Activated CD4-positive, alpha-beta T cell treated with anti-CD3 and anti-CD28 coated beads for 24 hours (primary cell): Measurements from ENCODE around the gene NUDT7.
A peak's percentile ranks its signal among the peaks of the same experiment; 100 is the strongest.

Experiments
- DNase-seq, 2 donors: peaks; one replicate each; pipeline ENCODE4 v3.0.0-alpha.2; 2020; ENCODE audit warnings: low read depth in 2 of 2

Gene NUDT7

GRCh38 chr16:77722309-77723107, at the start of gene NUDT7:
TSS of gene NUDT7 (plus strand) at chr16:77722514. CDS start at chr16:77722583, 69 bp downstream.
- DNase-seq, result peak; percentile 99 to 100

DNA sequence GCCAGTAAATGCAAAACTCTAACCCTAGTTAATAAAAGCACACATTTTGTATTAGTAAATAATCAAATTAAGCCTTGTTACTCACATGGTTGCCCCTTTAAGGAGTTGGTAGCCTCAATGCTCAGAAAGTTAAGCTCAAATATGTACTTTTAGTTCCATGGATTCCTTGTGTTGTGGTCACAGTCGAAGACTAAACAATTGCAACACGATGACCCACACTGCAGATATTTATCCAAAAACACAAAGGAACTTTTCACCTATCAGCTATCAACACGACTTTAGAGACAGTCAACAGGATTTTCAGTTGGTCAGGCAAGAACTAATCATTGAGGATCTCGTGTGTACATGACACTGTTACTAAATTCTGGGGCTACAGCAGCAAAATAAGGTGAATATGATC, 47.4 kb upstream of the NUDT7 start:
- DNase-seq, result no peak

- DNase-seq, result peak; percentile 9 to 52
Measured at GRCh38 chr16:77675464-77676324, 46.6 kb upstream of the NUDT7 start.

DNA sequence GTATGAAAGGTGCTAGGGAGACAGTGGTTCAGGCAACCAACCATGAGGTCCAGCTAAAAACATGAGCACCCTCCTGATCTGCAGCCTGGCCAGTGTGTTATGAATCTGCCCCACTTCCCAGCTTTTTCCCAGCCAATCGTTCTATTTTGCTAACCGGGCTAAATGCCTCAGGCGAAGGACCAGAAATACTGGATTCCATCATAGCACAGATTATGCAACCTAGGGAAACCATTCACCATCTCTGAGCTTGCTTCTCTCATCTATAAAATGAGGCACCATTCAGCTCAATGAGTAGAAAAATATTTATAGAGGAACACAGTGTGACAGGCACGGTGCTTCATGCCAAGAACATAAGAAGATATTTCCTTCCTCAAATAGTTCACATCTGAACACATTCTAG, 45.2 kb upstream of the NUDT7 start:
- no peak for DNase-seq

- no peak for DNase-seq
Measured at GRCh38 chr16:77679391-77679790, 42.9 kb upstream of the NUDT7 start.

- no peak for DNase-seq
Measured at GRCh38 chr16:77679901-77680300, 42.4 kb upstream of the NUDT7 start.

DNA sequence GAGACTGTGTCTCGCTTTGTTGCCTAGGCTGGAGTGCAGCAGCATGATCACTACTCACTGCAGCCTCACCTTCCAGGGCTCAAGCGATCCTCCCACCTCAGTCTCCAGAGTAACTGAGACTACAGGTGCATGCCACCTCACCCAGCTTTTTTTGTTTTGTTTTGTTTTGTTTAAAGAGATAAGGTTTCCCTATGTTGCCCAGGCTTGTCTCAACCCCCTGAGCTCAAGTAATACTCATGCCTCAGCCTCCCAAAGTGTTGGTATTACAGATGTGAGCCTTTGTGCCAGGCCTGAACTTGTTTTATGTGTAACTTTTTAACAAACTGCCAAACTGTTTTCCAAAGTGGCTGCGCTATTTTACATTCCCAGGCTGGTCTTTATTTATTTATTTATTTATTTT, 41.8 kb upstream of the NUDT7 start:
- no peak for DNase-seq

- no peak for DNase-seq
Measured at GRCh38 chr16:77682586-77682985, 39.7 kb upstream of the NUDT7 start.

GRCh38 chr16:77683397-77684180, 38.7 kb upstream of the NUDT7 start:
- no peak for DNase-seq

DNA sequence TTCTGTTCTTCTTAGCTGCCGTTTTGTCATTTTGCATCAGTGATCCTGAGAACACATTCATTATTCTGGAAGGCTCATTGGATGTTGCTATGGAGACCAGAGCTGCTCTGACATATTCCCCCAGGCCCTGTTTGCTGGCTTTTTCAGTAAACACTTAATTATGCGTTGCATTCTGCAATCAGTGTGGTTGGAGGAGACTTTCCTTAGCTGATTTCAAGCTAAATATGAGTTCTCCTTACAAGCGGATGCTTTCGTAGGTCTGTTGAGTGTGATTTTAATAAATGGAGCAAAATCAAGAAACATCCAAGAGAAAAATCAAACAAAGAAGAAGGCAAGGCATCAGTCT, 38.2 kb upstream of the NUDT7 start:
- no peak for DNase-seq

DNA sequence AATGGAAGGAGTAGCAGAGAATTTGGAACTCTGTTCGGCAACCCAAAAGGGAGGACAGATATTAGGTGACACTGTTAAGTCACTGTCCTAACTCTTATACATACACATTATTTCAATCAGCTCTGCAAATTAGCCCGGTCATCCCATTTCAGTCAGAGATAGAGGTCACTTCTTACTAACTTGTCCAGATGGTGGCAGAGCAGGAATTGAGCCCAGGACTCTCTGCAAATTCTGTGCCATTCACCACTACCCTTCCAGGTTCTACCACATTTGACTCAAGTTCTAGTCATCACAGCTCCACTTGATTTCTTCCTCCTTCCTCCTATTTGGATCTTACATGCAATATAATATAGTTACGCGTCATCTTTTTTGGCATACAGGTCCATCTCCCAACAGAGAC, 35.9 kb upstream of the NUDT7 start:
- no peak for DNase-seq

DNA sequence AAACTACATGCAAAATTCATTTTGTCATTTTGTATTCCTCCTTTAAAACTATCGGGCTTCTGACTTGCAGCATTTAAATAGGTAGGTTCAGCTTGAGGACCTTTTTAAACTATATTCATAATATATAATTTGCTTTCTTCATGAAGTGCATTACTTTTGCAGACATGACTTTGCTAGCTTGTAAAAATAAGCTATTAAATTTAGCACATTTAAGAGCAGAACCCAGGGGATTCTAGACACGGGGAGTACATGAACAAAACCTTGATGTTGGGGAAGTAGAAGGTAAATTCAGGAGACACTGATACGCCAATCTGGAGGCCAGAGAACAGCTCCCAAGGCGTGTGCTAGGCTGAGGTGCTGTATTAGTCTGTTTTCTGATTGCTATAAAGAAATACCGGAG, 32.3 kb upstream of the NUDT7 start:
- no peak for DNase-seq

- DNase-seq, result no peak
Measured at GRCh38 chr16:77690416-77690815, 31.9 kb upstream of the NUDT7 start.

DNA sequence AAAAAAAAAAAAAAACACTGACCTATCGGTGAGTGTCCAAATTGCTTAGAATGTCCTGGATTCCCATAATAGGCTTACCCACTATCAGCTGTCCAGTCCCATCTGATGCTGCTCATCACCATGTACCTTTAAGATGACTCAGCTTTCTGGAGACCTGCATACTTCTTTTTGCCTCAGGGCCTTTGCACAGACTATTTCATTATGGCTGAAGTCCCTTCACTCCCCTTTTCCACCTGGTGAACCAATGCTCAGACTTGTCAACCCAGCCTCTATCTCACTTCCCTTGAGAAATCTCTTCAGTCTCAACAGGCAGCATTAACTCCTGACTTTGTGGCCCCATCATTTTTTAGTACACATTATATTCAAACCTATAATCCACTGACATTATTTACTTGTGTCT, 29.7 kb upstream of the NUDT7 start:
- DNase-seq, result no peak

- no peak for DNase-seq
Measured at GRCh38 chr16:77696149-77696548, 26.2 kb upstream of the NUDT7 start.

DNA sequence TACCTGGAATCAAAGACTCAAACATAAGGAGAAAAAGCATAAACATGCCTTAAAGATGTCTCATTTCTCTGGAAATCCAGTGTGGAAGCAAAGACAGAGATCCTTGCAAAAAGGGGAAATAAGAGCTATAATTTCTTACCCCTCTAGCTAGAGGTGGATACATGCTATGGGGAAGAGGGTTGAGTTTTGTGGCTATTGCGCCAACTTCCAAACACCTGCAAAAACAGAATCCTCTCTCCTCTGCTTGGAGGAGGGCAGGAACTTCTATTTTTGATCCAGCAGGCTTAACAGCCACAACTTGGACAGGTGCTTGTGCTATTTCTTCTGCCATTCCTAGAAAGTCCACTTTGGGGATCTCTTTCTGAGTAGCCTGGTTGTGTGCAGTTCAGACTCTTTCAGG, 21.5 kb upstream of the NUDT7 start:
- no peak for DNase-seq

DNA sequence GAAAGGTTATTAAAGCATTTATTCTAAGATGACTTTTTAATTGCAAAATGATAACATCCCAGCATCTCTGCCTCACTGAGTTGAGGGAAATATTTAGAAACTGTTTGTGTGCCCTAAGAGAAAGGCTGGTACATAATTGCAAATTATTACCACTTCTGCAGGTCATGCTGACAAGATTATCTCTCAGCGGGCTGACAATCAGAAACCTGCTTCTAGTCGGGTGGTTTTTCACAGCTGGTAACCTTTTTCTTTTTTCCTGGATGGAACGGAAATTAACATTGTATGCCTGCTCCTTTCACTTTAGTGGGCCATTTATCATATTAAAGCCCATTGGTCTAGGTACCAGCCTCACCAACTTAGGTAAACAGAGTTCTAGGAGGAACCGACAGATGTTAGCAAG, 17.0 kb upstream of the NUDT7 start:
- DNase-seq, result no peak

DNA sequence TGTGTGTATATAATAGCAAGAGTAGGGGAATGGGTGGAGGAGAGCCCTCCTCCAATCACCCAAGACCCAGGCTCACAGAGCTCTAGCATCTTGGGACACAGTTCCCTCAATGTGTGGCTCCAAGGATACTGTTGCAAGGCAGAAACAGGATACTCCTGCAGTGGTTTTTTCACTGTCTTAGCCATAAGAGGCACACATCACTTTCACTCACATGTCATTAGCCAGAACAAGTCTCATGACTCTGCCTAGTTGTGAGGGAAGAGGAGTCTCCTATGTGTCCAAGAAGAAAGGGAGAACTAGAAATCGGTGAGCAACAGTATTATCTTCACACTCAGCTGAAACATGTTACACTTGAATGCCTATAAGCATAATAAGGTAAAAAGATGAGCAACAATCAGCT, 11.1 kb upstream of the NUDT7 start:
- DNase-seq, result no peak

DNA sequence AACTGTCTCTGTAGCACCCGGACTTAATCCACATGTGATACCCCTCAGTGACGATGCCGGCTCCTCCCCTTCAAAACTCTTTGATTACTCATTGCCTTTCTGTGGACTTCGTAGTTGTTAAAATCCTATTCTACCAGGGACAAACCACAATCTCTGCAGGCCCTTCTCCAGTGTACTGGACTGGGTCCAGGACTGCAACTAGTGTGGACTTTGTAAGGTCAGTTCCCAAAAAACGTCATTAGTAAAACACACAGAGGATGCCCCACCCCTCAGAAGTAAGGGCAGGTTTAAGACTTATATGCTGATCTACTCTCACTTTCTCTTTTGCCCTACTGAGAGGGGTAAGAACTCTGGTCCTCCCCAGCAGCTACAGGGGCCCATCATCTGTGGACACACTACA, 10.5 kb upstream of the NUDT7 start:
- DNase-seq, result no peak

DNA sequence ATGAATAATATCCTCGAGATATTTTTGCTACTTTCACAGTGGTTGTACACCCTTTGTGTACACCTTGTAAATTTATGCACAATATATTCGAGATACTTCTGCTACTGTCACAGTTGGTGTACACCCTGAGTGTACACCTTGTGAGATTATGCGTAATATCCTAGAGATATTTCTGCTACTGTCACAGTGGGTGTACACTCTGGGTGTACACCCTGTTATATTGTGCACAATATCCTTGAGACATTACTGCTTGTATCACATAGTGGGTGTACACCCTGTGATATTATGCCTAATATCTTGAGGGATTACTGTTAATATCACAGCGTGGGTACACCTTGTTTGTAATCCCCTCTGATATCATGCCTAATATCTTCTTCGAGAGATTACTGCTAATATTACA, 7.2 kb upstream of the NUDT7 start:
- no peak for DNase-seq

GRCh38 chr16:77721752-77722308, 484 bp upstream of the NUDT7 start:
- DNase-seq, result no peak

GRCh38 chr16:77723108-77723514, 797 bp downstream of the NUDT7 start:
- DNase-seq, result no peak
